ENCODE data around the gene PSORS1C1.

Gene PSORS1C1

GRCh38 chr6:31140643-31141042, 26.0 kb downstream of the PSORS1C1 start:
- H3K27ac Mint-ChIP-seq (ENCODE audit: low read depth): no peak overlapping the region
- no peaks in the 10 kb centered on the region for H3K27me3 Mint-ChIP-seq
- ATAC-seq (replicated peaks; ENCODE audit: extremely low read depth, poor library complexity, severe bottlenecking) (no peak), DNase-seq (ENCODE audit: low spot score in 2 of 2) (no peak)
- H3K4me1 Mint-ChIP-seq: peaks cover 7% of the 10 kb centered on the region
- H3K36me3 Mint-ChIP-seq (ENCODE audit: insufficient read depth): peaks cover 13% of the 10 kb centered on the region
- H3K9me3 Mint-ChIP-seq: no peaks in the 10 kb centered on the region
- H3K4me3 Mint-ChIP-seq: no peak overlapping the region

DNA sequence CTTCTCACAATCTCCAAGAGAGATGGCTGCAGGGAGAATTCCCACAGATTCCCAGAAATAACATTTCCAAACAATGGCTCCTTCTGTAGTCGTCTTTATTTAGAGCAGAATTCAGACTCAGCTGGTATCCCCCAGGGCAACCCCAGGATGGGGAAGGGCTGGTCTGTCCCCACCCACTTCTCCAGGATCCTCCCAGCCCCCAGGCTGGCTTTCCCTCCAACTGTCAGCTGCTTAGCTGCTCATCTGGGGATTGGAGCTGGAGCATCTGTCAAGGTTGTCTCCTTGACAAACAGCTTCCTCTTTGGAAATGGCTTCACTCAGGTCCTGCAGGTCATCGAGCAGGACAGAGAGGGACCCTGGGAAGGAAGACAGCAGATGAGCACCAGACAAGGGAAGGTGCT, 27.8 kb downstream of the PSORS1C1 start:
- H3K27ac Mint-ChIP-seq (ENCODE audit: low read depth): no peak overlapping the region
- H3K9me3 Mint-ChIP-seq: no peaks in the 10 kb centered on the region
- ATAC-seq (replicated peaks; ENCODE audit: extremely low read depth, poor library complexity, severe bottlenecking) (no peak), DNase-seq (ENCODE audit: low spot score in 2 of 2) (no peak)
- H3K4me1 Mint-ChIP-seq: peaks cover 5% of the 10 kb centered on the region
- no peak overlapping the region for H3K4me3 Mint-ChIP-seq
- peaks cover 14% of the 10 kb centered on the region for H3K36me3 Mint-ChIP-seq (ENCODE audit: insufficient read depth)
- H3K27me3 Mint-ChIP-seq: no peaks in the 10 kb centered on the region

DNA sequence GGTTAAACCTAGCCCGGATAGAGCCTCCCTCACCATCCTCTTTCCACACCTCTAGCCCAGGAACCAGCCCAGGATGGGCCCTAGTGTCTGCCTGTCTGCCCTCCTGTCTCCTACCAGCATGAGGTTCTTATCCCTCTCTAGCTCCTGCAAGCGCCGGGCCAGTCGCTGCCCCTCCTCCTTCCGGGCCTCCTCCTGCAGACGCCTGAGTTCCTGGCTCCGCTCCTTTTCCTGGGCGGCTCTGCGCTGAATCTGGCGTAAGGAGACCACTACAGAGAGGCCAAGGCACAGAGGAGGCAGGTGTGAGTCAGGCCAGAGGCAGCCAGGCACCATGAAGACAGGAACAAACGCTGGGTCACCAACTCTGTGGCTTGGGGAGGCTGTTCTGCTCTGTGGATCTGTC, 28.5 kb downstream of the PSORS1C1 start:
- no peaks in the 10 kb centered on the region for H3K4me1 Mint-ChIP-seq
- peaks cover 13% of the 10 kb centered on the region for H3K36me3 Mint-ChIP-seq (ENCODE audit: insufficient read depth)
- DNase-seq (ENCODE audit: low spot score in 2 of 2) (no peak), ATAC-seq (replicated peaks; ENCODE audit: extremely low read depth, poor library complexity, severe bottlenecking) (no peak)
- no peak overlapping the region for H3K27ac Mint-ChIP-seq (ENCODE audit: low read depth)
- H3K27me3 Mint-ChIP-seq: no peaks in the 10 kb centered on the region
- no peaks in the 10 kb centered on the region for H3K9me3 Mint-ChIP-seq
- H3K4me3 Mint-ChIP-seq: no peak overlapping the region

DNA sequence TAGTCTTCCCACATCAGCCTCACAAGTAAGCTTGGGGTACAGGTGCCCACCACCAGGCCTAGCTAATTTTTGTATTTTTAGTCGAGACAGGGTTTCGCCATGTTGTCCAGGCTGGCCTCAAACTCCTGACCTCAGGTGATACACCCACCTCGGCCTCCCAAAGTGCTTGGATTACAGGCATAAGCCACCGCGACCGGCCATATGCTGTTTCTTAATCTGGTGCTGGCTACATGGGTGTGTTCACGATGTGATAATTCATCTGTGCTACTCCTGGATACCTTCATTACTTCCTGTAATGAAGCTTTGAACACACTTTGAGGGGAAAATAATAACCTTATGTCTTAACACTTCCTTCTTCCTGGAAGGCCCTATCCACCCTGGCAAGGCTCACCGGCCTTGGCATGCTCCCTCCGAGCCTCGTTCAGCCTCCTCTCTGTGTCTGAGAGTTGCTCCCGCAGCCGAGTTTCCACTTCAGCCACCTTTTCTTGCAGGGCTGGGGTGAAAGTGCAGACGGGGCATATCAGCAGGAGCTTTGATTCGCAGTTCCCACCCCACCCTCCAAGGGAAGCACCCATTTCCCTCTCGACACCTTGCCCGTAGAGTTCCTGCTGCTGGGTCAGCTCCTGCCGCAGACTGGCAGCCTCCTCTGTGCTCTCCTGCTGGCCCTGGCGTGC, 29.8 kb downstream of the PSORS1C1 start:
- peak overlapping the region; percentile 65 for H3K27ac Mint-ChIP-seq (ENCODE audit: low read depth)
- ATAC-seq (replicated peaks; ENCODE audit: extremely low read depth, poor library complexity, severe bottlenecking): no peak
- H3K4me3 Mint-ChIP-seq: no peak overlapping the region
- H3K4me1 Mint-ChIP-seq: no peaks in the 10 kb centered on the region
- DNase-seq (ENCODE audit: low spot score in 2 of 2): no peak
- H3K27me3 Mint-ChIP-seq: no peaks in the 10 kb centered on the region
- H3K36me3 Mint-ChIP-seq (ENCODE audit: insufficient read depth): peaks cover 13% of the 10 kb centered on the region
- H3K9me3 Mint-ChIP-seq: no peaks in the 10 kb centered on the region

DNA sequence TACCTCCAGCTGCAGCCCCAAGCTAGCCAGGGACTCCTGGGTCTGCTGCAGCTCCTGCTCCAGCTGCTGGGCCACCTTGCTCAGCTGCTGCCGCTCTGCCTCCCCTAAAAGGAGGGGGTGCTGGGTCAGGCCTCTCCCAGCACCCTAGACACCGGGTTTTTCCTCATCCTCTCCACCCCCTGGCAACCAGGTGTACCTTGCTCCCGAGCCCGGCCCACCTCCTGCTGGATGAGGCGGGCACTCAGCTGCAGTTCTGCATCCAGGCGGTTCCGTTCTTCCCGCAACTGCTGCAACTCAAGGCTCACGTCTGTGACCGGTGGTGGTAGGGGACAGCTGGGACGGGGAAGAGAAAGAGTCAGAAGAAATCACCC, 30.4 kb downstream of the PSORS1C1 start:
- ATAC-seq (replicated peaks; ENCODE audit: extremely low read depth, poor library complexity, severe bottlenecking) (no peak), DNase-seq (ENCODE audit: low spot score in 2 of 2) (no peak)
- Mint-ChIP-seq H3K4me1 (no peaks in the 10 kb centered on the region), H3K4me3 (no peak overlapping the region), H3K36me3 (ENCODE audit: insufficient read depth) (peaks cover 11% of the 10 kb centered on the region), H3K9me3 (no peaks in the 10 kb centered on the region), H3K27ac (ENCODE audit: low read depth) (peak overlapping the region; percentile 65), H3K27me3 (no peaks in the 10 kb centered on the region)

DNA sequence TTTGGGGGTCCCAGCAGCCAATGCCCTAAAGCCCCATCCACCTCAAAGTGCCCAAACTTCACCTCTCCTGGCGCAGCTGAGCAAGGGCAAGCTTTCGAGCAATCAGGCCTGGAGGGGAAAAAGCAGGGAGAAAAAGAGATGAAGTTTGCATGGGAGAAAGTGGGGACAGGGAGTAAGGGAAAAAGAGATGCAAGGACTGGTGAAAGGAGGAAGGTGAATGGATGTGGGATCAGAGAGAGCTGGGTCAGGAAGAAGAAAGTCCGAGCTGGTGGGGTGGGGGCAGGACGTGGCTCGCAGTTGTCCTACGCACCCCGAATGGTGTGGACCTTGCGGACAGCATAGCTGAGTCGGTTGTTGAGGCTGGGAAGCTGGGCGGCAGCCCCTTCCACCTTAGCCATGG, 30.8 kb downstream of the PSORS1C1 start:
- Mint-ChIP-seq H3K27ac (ENCODE audit: low read depth) (no peak overlapping the region), H3K4me1 (no peaks in the 10 kb centered on the region), H3K27me3 (no peaks in the 10 kb centered on the region), H3K9me3 (no peaks in the 10 kb centered on the region), H3K36me3 (ENCODE audit: insufficient read depth) (peaks cover 11% of the 10 kb centered on the region), H3K4me3 (no peak overlapping the region)
- ATAC-seq (replicated peaks; ENCODE audit: extremely low read depth, poor library complexity, severe bottlenecking) (no peak), DNase-seq (ENCODE audit: low spot score in 2 of 2) (no peak)

DNA sequence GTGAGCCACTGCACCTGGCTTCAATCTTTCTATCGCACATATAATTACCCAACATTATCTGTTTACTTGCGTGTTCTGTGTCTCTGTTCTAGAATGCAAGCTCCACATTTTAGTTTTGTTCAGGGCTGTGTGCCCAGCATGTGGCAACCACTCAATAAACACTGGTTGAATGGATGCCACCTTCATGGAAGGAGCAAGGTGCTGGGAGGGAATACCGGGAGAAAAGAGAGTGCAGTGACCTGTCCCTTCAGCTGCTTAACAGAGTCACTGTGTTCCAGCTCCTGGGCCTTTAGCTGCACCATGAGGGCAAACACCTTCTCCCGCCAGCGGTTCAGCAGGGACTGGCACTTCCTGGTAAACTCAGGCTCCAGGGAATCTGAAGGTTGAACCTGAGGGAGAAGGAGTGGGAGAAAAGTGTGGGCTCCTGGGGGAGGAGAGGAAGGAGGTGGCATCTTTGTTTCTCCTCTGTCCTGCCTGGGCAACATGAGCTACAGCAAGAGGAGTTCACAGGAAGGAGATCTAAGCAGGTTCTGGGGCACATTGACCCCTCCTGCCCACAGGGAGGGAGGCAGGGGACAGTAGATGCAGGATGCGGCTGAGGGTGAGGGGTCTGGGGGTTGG, 35.3 kb downstream of the PSORS1C1 start:
- ATAC-seq (replicated peaks; ENCODE audit: extremely low read depth, poor library complexity, severe bottlenecking) (no peak), DNase-seq (ENCODE audit: low spot score in 2 of 2) (no peak)
- Mint-ChIP-seq H3K36me3 (ENCODE audit: insufficient read depth) (peaks cover 2% of the 10 kb centered on the region), H3K27me3 (no peaks in the 10 kb centered on the region), H3K4me3 (no peak overlapping the region), H3K27ac (ENCODE audit: low read depth) (no peak overlapping the region), H3K4me1 (no peaks in the 10 kb centered on the region), H3K9me3 (no peaks in the 10 kb centered on the region)

DNA sequence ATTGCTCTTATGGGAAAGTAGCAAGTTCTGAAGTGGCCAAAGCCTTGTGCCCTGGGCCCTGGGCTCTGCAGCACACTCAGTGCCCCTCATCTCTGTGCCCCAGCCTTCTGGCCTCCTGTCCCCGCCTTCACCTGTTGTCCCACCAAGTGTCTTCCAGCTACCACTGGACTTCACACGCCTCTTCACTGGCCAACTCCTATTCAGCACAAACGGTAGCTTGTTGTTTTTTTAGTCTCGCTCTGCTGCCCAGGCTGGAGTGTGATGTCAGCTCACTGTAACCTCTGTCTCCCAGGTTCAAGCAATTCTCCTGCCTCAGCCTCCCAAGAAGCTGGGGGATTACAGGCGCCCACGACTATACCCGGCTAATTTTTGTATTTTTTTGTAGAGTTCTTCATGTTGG, 38.2 kb downstream of the PSORS1C1 start:
- no peak overlapping the region for H3K27ac Mint-ChIP-seq (ENCODE audit: low read depth)

DNA sequence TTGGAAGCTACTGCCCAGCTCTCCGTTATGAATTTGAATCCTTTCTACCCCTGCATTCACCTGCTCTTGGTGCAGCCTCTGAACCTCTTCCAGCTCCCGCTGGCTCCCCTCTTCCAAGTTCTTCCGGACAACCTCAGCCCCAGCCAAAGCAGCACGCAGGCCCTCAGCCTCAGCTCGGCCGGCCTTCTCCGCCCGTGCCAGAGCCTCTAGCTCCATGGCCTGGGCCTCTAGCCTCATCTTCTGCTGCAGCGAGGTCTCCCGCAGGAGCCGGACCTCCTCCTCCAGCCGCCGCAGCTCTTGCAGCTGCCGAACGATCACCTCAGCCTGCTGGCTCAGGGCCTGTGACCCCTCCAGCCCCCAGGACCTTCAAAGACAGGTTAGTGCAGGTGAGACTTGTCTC, 39.8 kb downstream of the PSORS1C1 start:
- Mint-ChIP-seq H3K4me1 (peaks cover 22% of the 10 kb centered on the region), H3K4me3 (no peak overlapping the region), H3K9me3 (no peaks in the 10 kb centered on the region), H3K36me3 (ENCODE audit: insufficient read depth) (peaks cover 7% of the 10 kb centered on the region), H3K27ac (ENCODE audit: low read depth) (no peak overlapping the region), H3K27me3 (no peaks in the 10 kb centered on the region)
- DNase-seq (ENCODE audit: low spot score in 2 of 2) (no peak), ATAC-seq (replicated peaks; ENCODE audit: extremely low read depth, poor library complexity, severe bottlenecking) (no peak)

More for the DNA sequence above, 38.2 kb downstream of the PSORS1C1 start:
- peaks cover 2% of the 10 kb centered on the region for H3K36me3 Mint-ChIP-seq (ENCODE audit: insufficient read depth)
- H3K27me3 Mint-ChIP-seq: no peaks in the 10 kb centered on the region
- no peak overlapping the region for H3K4me3 Mint-ChIP-seq
- H3K9me3 Mint-ChIP-seq: no peaks in the 10 kb centered on the region
- ATAC-seq (replicated peaks; ENCODE audit: extremely low read depth, poor library complexity, severe bottlenecking) (no peak), DNase-seq (ENCODE audit: low spot score in 2 of 2) (no peak)
- H3K4me1 Mint-ChIP-seq: peaks cover 6% of the 10 kb centered on the region

- Mint-ChIP-seq H3K27me3 (no peaks in the 10 kb centered on the region), H3K27ac (ENCODE audit: low read depth) (no peak overlapping the region), H3K4me3 (no peak overlapping the region), H3K9me3 (no peaks in the 10 kb centered on the region), H3K36me3 (ENCODE audit: insufficient read depth) (peaks cover 12% of the 10 kb centered on the region), H3K4me1 (peaks cover 28% of the 10 kb centered on the region)
- DNase-seq (ENCODE audit: low spot score in 2 of 2): no peak
- ATAC-seq (replicated peaks; ENCODE audit: extremely low read depth, poor library complexity, severe bottlenecking): no peak
Observed at GRCh38 chr6:31156641-31157040, 42.0 kb downstream of the PSORS1C1 start.

DNA sequence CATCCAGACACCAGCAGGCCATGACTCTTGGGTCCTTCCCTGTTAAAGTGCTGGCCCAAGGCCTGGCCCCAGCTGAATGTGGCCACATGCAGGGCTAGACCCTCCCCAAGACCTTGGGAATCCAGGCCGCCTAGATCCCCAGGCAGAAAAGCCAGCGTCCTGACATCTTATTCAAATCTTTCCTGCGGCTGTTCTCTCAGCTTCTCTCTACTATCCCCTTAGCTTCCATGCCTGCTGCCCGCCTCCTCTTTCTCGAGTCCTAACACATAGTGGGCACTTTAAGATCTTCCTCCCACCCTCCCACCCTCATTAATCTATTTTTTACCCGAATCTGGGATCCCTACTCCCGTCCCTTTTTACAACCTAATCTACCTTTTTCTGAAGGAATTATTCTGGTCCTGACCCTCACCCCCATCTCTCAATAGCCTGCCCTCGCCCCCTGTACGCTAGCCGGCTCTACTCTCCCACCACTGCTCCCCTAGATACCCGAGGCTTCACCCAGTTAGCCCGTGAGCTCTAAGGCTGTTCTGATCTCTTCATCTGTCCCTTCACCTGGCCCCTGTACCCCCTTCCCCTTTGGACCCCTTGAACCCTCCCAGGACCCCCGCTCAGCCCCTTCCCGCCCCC, 43.0 kb downstream of the PSORS1C1 start, which contains the start of gene CCHCR1:
Gene CCHCR1 (minus strand): TSS at position 290 of the 627 bp plus-strand sequence. CDS start 202 bp downstream, at position 88.
- Mint-ChIP-seq H3K4me1 (peaks cover 28% of the 10 kb centered on the region), H3K36me3 (ENCODE audit: insufficient read depth) (peaks cover 14% of the 10 kb centered on the region), H3K4me3 (peak within 1 kb of the TSS; percentile 82), H3K9me3 (no peaks in the 10 kb centered on the region), H3K27ac (ENCODE audit: low read depth) (peak within 1 kb of the TSS; percentile 83), H3K27me3 (no peaks in the 10 kb centered on the region)
- DNase-seq (ENCODE audit: low spot score in 2 of 2): no peak
- ATAC-seq (replicated peaks; ENCODE audit: extremely low read depth, poor library complexity, severe bottlenecking): peak; percentile 27

- Mint-ChIP-seq H3K4me3 (peak within 1 kb of the TSS; percentile 82), H3K36me3 (ENCODE audit: insufficient read depth) (peaks cover 14% of the 10 kb centered on the region), H3K27me3 (no peaks in the 10 kb centered on the region), H3K9me3 (no peaks in the 10 kb centered on the region), H3K27ac (ENCODE audit: low read depth) (peak within 1 kb of the TSS; percentile 83), H3K4me1 (peaks cover 28% of the 10 kb centered on the region)
- peak; percentile 96 to 98 for DNase-seq (ENCODE audit: low spot score in 2 of 2)
- ATAC-seq (replicated peaks; ENCODE audit: extremely low read depth, poor library complexity, severe bottlenecking): peak; percentile 93
Observed at GRCh38 chr6:31158140-31158862, 43.7 kb downstream of the PSORS1C1 start, which contains the start of gene TCF19. Gene TCF19, plus strand, starts transcription at chr6:31158589. Its CDS starts 881 bp downstream, at chr6:31159470.
